ENCODE data around the gene PEX11B.

PEX11B gene

DNA sequence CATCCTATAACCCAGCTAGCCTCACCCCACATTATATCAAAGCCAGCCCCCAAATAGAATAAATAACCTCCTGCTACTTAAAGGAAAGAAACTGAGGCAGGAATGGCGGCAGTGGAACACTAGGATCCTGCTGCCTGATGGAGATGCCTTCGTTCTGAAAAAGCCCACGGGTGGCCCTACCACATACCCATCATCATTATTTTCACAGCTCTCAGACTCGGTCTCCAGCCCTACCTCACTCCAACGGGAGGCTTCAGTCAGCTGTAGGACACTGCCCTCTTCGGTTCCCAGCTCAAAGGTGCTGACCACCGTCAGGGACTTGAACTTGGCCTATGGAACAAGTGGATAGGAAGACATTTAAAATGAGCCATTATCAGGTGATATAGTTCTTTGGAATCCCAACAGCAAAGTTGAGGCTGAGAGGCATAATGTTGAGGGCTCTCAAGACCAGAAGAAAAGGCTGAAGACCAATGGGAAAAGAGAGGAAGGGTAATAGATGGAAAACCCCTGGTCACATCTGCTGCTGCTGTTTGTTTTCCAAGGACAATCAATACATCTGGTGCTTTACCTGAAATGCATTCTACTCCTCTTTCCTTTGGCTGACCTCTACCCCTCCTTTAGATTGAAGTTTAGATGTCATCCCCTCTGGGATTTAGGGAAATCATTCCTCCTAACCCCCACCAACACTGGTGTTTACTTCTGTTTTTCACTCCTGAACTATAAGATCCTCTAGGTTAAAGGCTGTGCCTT is 25.0 kb downstream of the PEX11B start:
- TF ChIP-seq, protein P1, sequence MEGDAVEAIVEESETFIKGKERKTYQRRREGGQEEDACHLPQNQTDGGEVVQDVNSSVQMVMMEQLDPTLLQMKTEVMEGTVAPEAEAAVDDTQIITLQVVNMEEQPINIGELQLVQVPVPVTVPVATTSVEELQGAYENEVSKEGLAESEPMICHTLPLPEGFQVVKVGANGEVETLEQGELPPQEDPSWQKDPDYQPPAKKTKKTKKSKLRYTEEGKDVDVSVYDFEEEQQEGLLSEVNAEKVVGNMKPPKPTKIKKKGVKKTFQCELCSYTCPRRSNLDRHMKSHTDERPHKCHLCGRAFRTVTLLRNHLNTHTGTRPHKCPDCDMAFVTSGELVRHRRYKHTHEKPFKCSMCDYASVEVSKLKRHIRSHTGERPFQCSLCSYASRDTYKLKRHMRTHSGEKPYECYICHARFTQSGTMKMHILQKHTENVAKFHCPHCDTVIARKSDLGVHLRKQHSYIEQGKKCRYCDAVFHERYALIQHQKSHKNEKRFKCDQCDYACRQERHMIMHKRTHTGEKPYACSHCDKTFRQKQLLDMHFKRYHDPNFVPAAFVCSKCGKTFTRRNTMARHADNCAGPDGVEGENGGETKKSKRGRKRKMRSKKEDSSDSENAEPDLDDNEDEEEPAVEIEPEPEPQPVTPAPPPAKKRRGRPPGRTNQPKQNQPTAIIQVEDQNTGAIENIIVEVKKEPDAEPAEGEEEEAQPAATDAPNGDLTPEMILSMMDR (IDR thresholded peaks at IDR 0.05; ENCODE audit: insufficient read depth, missing control alignments), result no peak
- no peak for FAIRE-seq
- DNase-seq (ENCODE audit: insufficient read length, low spot score), result no peak

DNA sequence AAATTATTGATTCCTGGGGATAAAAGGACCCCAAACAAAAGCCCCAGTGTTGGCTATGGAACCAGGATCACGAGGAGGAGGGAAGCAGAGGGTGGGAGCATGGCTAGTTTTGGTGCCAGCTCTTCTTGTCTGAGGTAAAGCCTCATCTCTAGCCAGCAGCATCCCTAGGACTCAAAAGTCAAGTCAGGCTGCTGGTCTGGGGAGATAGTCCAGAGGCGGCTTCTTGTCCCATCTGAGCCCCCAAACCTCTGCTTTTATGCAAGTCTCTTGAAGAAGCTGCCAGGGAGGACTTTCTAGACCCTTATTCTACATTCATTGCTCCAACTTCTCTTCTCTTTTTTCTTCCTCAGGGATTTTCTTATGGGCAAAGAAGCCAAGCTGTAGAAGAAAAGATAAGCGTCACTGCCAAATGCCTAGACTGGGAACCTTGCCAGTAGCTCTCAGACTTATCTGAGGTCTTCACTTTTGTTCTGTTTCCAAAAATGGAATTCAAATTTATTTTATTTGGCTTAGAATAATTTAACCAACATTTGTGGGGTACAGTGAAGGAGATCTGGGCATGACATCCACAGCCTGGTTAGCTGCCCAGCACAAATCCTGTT is 25.9 kb downstream of the PEX11B start:
- TF ChIP-seq, protein P1 (IDR thresholded peaks at IDR 0.05; ENCODE audit: insufficient read depth, missing control alignments), result no peak
- FAIRE-seq (no peak), DNase-seq (ENCODE audit: insufficient read length, low spot score) (no peak)

DNA sequence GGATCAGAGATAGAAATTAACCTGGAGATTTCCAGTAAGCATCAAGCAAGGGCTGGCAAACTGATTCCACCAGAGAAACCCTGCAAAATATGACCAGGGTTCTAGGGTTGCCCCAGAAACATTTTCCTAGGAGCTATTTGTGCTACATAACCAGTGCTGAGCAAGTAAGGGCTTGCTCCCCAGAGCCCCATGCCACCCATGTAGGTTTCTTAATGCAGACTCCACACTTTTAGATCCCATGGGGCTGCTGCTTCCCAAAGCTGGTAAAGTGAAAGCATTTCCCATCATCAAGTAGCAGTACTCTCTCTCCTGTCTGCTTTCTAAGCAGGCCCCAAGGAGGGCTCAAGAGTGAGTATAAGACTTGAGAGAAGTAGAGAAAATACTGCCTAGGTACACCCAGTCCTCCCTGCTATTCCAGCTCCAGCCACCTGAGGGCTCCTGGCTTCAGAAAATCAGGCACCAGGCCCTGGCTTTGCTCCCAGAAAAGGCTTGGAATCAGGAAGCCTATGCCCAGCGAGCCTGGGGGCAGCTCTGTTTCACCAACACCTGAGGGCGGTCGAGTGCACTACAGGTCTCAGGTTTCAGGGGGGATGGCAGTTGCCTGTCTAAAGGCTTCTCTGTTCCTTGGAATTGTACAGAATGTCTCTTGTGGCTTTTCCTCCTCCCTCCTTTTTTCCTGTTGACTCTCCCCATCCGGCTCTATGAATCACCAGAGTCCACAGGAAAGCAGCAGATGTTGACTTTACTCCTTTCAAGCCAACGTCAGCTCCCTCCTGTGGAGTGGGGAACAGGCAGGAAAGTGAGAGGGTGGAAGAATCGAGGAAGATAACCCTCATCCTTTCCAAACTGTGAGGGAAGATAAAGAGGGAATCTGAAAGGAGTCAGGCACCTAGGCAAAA is 26.7 kb downstream of the PEX11B start:
- FAIRE-seq, result no peak
- TF ChIP-seq, protein P1 (IDR thresholded peaks at IDR 0.05; ENCODE audit: insufficient read depth, missing control alignments), result peak; percentile 99

DNA sequence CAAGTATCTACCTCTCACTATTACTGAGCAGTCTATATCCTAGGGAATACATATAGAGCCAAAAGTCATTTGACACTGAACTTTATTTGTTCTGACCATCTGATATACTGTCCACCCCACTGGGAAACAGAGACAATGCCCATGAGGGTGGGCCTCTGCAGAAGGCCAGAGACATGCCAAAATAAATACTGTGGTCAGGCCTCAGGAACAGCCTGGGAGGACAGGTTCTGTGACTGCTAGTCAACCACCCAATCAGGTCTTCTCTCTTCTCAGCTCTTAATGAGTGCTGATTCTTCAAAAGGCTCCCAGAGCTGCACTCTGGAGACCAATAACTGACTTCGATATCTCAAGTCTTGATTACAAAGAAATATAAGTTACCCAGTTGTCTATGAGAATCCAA is 27.4 kb downstream of the PEX11B start:
- DNase-seq (ENCODE audit: insufficient read length, low spot score) (no peak), FAIRE-seq (no peak)
- TF ChIP-seq, protein P1 (IDR thresholded peaks at IDR 0.05; ENCODE audit: insufficient read depth, missing control alignments), result no peak

More for the DNA sequence above, 26.7 kb downstream of the PEX11B start:
- peak; percentile 91 for DNase-seq (ENCODE audit: insufficient read length, low spot score)

DNA sequence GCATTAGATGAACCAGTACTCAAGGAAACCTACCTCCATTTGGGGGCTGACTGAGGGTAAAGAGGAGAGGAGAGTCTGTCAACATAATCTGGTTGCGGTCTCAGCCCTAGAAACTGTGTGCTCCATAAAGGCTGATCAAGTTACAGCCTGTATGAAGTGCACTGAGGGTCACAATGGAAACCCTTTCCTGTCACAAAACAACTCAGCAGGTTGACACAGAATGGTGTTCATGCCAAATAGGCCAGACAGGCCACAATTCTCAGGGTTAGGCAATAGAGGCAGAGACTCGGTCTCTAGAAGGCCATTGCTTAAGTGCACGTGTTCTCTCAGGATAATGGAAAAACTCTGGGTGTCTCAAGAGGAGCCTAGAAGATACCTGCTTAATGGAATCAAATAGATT is 28.8 kb downstream of the PEX11B start:
- FAIRE-seq, result no peak
- TF ChIP-seq, protein P1 (IDR thresholded peaks at IDR 0.05; ENCODE audit: insufficient read depth, missing control alignments), result no peak
- no peak for DNase-seq (ENCODE audit: insufficient read length, low spot score)

DNA sequence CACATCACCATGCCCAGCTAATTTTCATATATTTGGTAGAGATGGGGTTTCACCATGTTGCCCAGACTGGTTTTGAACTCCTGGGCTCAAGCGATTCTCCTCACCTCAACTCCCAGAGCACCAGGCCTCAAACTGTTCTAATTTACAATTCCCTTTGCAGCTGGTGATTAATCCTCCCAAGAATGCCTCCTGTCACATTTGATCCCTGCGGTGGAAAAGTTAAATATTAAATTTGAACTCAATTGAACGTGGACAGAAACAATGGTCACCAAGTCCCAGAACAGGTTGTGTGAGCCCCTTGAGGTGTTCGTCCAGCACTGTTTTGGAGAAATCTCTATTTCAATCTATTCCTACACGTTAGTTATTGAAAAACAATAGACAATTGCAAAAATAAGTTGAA is 30.9 kb downstream of the PEX11B start:
- FAIRE-seq (no peak), DNase-seq (ENCODE audit: insufficient read length, low spot score) (no peak)
- TF ChIP-seq, protein P1 (IDR thresholded peaks at IDR 0.05; ENCODE audit: insufficient read depth, missing control alignments), result no peak

Measured in D721Med (cell line).